Vagina (tissue), 2 donors: ENCODE results near the gene TEAD1. TPM values are rescaled to one million over a fixed set of nuclear protein-coding genes. Genes with fewer than 3 reads are reported as not detected.

Experiments used
- DNase-seq, 2 donors: peaks; one replicate each; pipeline ENCODE4 v3.0.0-alpha.2; 2017; ENCODE audit errors: extremely low spot score in 2 of 2
- H3K27ac ChIP-seq: fragments of 200-600 bp; sonication (generic); one replicate; pipeline ENCODE4 v1.5.1; 2019
- H3K27me3 ChIP-seq: fragments of 200-600 bp; sonication (generic); one replicate; pipeline ENCODE4 v1.5.1; 2019
- H3K36me3 ChIP-seq, 2 donors: fragments of 200-600 bp; sonication (generic); one replicate each; pipeline ENCODE4 v1.5.1; 2017 to 2019
- H3K4me1 ChIP-seq: fragments of 200-600 bp; sonication (generic); one replicate; pipeline ENCODE4 v1.5.1; 2019
- H3K4me3 ChIP-seq, 2 donors: fragments of 200-600 bp; sonication (generic); 1 replicate in 1 of 2; 2 replicates in 1 of 2; pipeline ENCODE4 v1.5.1; 2016 to 2019
- H3K9me3 ChIP-seq: fragments of 200-600 bp; sonication (generic); one replicate; pipeline ENCODE4 v1.5.1; 2019
- POLR2A ChIP-seq, 2 donors: fragments of 450-650 bp; IDR thresholded peaks; one replicate each; pipeline ENCODE4 v1.6.1; 2017; ENCODE audit warnings: antibody characterized with exemption in 2 of 2, mild to moderate bottlenecking in 2 of 2, moderate library complexity in 2 of 2
- POLR2AphosphoS5 ChIP-seq, 2 donors: sonication (generic); formaldehyde crosslinking; IDR thresholded peaks; one replicate each; pipeline ENCODE4 v1.9.0; 2017; ENCODE audit warnings: antibody characterized with exemption in 2 of 2, mild to moderate bottlenecking in 2 of 2, low read depth in 1 of 2; ENCODE audit not compliant: insufficient read depth in 1 of 2
- intact Hi-C: fragments of 100-400 bp; cut with DNase I; formaldehyde crosslinking; loops from one replicate; pipeline ENCODE4 v1.15.1; 2023
- total RNA-seq: library from RNA; depleted of rRNA; stranded (reverse); fragments of >200 nt; gene quantifications from one replicate; pipeline ENCODE4 v1.2.3, GENCODE V29; 2016
- TF ChIP-seq, protein P1 (sequence below), 3 experiments: fragments of 450-650 bp in 2 of 3; fragments of 200-600 bp in 1 of 3; sonication (generic) in 1 of 3; IDR thresholded peaks; one replicate each; pipeline ENCODE4 v1.5.1; 2017 to 2019; ENCODE audit warnings: antibody characterized with exemption in 3 of 3, mild to moderate bottlenecking in 2 of 3, moderate library complexity in 2 of 3

TEAD1 gene
- total RNA-seq, 1 donor from 2014 or later: 50.3 TPM

GRCh38 chr11:12677131-12677530 lies 2.9 kb downstream of the TEAD1 start:
- peak in 1 of 2 donors; percentile 69 for DNase-seq
- no peak for TF ChIP-seq POLR2AphosphoS5 (IDR thresholded peaks at IDR 0.05; ENCODE audit: insufficient read depth in 1 of 2, low read depth in 1 of 2)
- TF ChIP-seq POLR2A (IDR thresholded peaks at IDR 0.05): no peak
- TF ChIP-seq, protein P1, sequence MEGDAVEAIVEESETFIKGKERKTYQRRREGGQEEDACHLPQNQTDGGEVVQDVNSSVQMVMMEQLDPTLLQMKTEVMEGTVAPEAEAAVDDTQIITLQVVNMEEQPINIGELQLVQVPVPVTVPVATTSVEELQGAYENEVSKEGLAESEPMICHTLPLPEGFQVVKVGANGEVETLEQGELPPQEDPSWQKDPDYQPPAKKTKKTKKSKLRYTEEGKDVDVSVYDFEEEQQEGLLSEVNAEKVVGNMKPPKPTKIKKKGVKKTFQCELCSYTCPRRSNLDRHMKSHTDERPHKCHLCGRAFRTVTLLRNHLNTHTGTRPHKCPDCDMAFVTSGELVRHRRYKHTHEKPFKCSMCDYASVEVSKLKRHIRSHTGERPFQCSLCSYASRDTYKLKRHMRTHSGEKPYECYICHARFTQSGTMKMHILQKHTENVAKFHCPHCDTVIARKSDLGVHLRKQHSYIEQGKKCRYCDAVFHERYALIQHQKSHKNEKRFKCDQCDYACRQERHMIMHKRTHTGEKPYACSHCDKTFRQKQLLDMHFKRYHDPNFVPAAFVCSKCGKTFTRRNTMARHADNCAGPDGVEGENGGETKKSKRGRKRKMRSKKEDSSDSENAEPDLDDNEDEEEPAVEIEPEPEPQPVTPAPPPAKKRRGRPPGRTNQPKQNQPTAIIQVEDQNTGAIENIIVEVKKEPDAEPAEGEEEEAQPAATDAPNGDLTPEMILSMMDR (IDR thresholded peaks at IDR 0.05): no peak
- Histone ChIP-seq H3K36me3 (no peaks in the 10 kb centered on the region), H3K4me3 (peak overlapping the region; percentile 8 to 72), H3K4me1 (peaks cover 67% of the 10 kb centered on the region), H3K27me3 (no peaks in the 10 kb centered on the region), H3K27ac (peak overlapping the region; percentile 93), H3K9me3 (no peaks in the 10 kb centered on the region)
- intact Hi-C loops: loop anchor here (10.0 kb wide), 4 partner anchors 138 to 302 kb away; partner anchors contain the start of gene PARVA

- Histone ChIP-seq H3K4me1 (peaks cover 63% of the 10 kb centered on the region), H3K27ac (peak overlapping the region; percentile 93), H3K9me3 (no peaks in the 10 kb centered on the region), H3K36me3 (no peaks in the 10 kb centered on the region), H3K4me3 (no peak overlapping the region), H3K27me3 (no peaks in the 10 kb centered on the region)
- intact Hi-C loops: loop anchor here (2.0 to 10.0 kb wide), 5 partner anchors 15 to 303 kb away; partner anchors contain the start of gene PARVA
- TF ChIP-seq POLR2A (IDR thresholded peaks at IDR 0.05) (no peak), POLR2AphosphoS5 (IDR thresholded peaks at IDR 0.05; ENCODE audit: insufficient read depth in 1 of 2, low read depth in 1 of 2) (no peak)
- TF ChIP-seq, protein P1 (IDR thresholded peaks at IDR 0.05): no peak
- DNase-seq: peak in 1 of 2 donors; percentile 56
Observed at GRCh38 chr11:12678092-12678491, 3.9 kb downstream of the TEAD1 start.

GRCh38 chr11:12678991-12679390 lies 4.8 kb downstream of the TEAD1 start:
- Histone ChIP-seq H3K4me3 (no peak overlapping the region), H3K36me3 (no peaks in the 10 kb centered on the region), H3K27me3 (no peaks in the 10 kb centered on the region), H3K4me1 (peaks cover 67% of the 10 kb centered on the region), H3K9me3 (no peaks in the 10 kb centered on the region), H3K27ac (peak overlapping the region; percentile 93)
- no peak for DNase-seq
- no peak for TF ChIP-seq POLR2A (IDR thresholded peaks at IDR 0.05)
- no peak for TF ChIP-seq POLR2AphosphoS5 (IDR thresholded peaks at IDR 0.05; ENCODE audit: insufficient read depth in 1 of 2, low read depth in 1 of 2)
- TF ChIP-seq, protein P1 (IDR thresholded peaks at IDR 0.05): no peak
- intact Hi-C loops: loop anchor here (2.0 to 10.0 kb wide), 5 partner anchors 14 to 304 kb away; partner anchors contain the start of gene PARVA

DNA sequence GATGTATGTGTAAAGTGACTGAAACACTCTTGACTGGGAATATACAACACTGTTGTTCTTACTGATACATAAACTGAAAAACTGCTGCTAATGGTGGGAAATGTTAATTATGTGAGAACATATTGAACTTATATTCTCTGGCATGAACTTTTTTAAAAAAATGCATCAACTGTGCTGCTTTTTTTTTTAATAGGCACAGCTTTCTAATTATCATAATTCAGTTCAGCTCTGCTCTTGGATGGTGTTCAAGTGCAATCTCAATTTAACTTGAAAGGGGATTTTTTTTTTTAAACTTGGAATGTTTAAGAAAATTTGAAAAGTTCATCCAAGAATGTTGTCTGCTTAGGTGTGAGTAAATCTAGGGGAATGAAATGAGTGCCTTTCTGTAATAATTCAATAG lies 5.2 kb downstream of the TEAD1 start:
- Histone ChIP-seq H3K4me1 (peaks cover 72% of the 10 kb centered on the region), H3K36me3 (no peaks in the 10 kb centered on the region), H3K27me3 (no peaks in the 10 kb centered on the region), H3K27ac (peak overlapping the region; percentile 93), H3K4me3 (no peak overlapping the region), H3K9me3 (no peaks in the 10 kb centered on the region)
- intact Hi-C loops: loop anchor here (2.0 to 10.0 kb wide), 5 partner anchors 13 to 305 kb away; partner anchors contain the start of gene PARVA
- no peak for DNase-seq
- TF ChIP-seq POLR2A (IDR thresholded peaks at IDR 0.05) (no peak), POLR2AphosphoS5 (IDR thresholded peaks at IDR 0.05; ENCODE audit: insufficient read depth in 1 of 2, low read depth in 1 of 2) (no peak)
- TF ChIP-seq, protein P1 (IDR thresholded peaks at IDR 0.05): no peak

DNA sequence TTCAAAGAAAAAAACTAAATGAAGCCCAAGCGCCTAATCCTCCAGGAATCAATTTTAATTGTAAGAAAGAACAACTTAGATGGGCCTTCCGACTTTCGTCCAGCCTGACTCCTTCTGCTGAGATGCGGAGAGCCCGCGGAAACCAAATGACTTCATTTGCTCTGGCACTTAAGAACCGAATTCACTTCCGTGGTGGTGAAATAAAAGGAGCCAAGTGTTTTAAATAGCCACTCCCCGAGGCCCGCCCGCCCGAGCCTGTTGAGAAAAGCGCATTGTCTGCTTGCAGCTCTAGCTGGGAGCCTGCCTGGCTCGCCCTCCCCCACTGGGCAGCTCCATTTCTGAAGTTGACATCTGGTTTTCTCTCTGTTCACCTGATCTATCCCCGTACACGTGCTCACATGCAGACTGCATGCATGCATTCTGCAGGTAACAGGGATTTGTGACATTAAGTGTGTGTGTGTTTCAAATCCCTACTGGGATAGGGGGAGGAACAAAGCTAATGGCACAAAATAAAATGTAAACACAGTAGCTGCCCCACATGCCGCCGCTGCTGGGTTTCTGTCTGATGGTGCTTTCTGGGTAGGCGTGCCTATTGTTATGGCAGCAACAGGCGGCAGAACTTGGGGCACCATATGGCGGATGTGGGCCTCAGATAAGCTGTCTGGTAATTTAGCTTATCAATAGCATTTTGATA lies 6.2 kb downstream of the TEAD1 start:
- intact Hi-C loops: no loop called here
- peaks cover 80% of the 10 kb centered on the region for H3K4me1 ChIP-seq
- H3K36me3 ChIP-seq: no peaks in the 10 kb centered on the region
- H3K27me3 ChIP-seq: no peaks in the 10 kb centered on the region
- H3K4me3 ChIP-seq: peak overlapping the region in 1 of 2 donors; percentile 10
- TF ChIP-seq POLR2AphosphoS5 (IDR thresholded peaks at IDR 0.05; ENCODE audit: insufficient read depth in 1 of 2, low read depth in 1 of 2) (peak; percentile 67 to 72), POLR2A (IDR thresholded peaks at IDR 0.05) (peak in 1 of 2 donors; percentile 35)
- TF ChIP-seq, protein P1 (IDR thresholded peaks at IDR 0.05): no peak
- DNase-seq: no peak
- H3K27ac ChIP-seq: peak overlapping the region; percentile 93
- no peaks in the 10 kb centered on the region for H3K9me3 ChIP-seq
